Heart left ventricle (tissue), 16 donors: ENCODE measurements around the gene KRTAP10-8. TPM values are rescaled to one million over a fixed set of nuclear protein-coding genes. Genes with fewer than 3 reads are reported as not detected.

Experiments used
- ATAC-seq, 4 donors: fragments of 200-7000 bp; cut with Tn5 transposase; one replicate each; pipeline ENCODE4 v1.9.1; 2020 to 2022; ENCODE audit warnings: moderate library complexity in 4 of 4, mild to moderate bottlenecking in 3 of 4, moderate number of reproducible peaks in 1 of 4
- DNase-seq, 5 donors: peaks; one replicate each; pipeline ENCODE4 v3.0.0-alpha.2; 2020
- H3K27ac ChIP-seq, 12 donors: fragments of 200-600 bp; sonication (generic) in 4 of 12; one replicate each; pipeline versions ENCODE4 v1.5.0 to v1.8.0; 2016 to 2022; ENCODE audit warnings: mild to moderate bottlenecking in 2 of 12
- H3K27me3 ChIP-seq, 9 donors: fragments of 200-600 bp; sonication (generic) in 2 of 9; one replicate each; pipeline versions ENCODE4 v1.5.1 to v1.8.0; 2016 to 2022; ENCODE audit warnings: mild to moderate bottlenecking in 3 of 9
- H3K36me3 ChIP-seq, 9 donors: fragments of 200-600 bp; sonication (generic) in 2 of 9; one replicate each; pipeline versions ENCODE4 v1.5.0 to v1.8.0; 2018 to 2022; ENCODE audit warnings: mild to moderate bottlenecking in 2 of 9
- H3K4me1 ChIP-seq, 12 donors: fragments of 200-600 bp; sonication (generic) in 4 of 12; one replicate each; pipeline versions ENCODE4 v1.5.0 to v1.8.0; 2016 to 2022; ENCODE audit warnings: mild to moderate bottlenecking in 3 of 12
- H3K4me3 ChIP-seq, 12 donors: fragments of 200-600 bp; sonication (generic) in 4 of 12; one replicate each; pipeline versions ENCODE4 v1.5.0 to v1.8.0; 2017 to 2022; ENCODE audit warnings: mild to moderate bottlenecking in 9 of 12, moderate library complexity in 4 of 12
- H3K9me3 ChIP-seq, 12 donors: fragments of 200-600 bp; sonication (generic) in 4 of 12; one replicate each; pipeline versions ENCODE4 v1.5.0 to v1.8.0; 2016 to 2022; ENCODE audit warnings: mild to moderate bottlenecking in 1 of 12
- POLR2A ChIP-seq, 2 donors: fragments of 450-650 bp; IDR thresholded peaks; one replicate each; pipeline ENCODE4 v1.6.1; 2017; ENCODE audit warnings: antibody characterized with exemption in 2 of 2, mild to moderate bottlenecking in 2 of 2, moderate library complexity in 2 of 2
- WGBS, 4 donors: extraction: QIAGEN DNeasy Blood & Tissue Kit in 2 of 4; methylation state at CpG; one replicate each; pipeline versions ENCODE4 v1.1.5 to v1.1.7; 2013 to 2018; 5-methylcytosine and 5-hydroxymethylcytosine counted together
- intact Hi-C, 10 donors: fragments of 100-400 bp; cut with DNase I; formaldehyde crosslinking; loops; one replicate each; pipeline versions ENCODE4 v1.11.1 to v1.14.2; 2022
- polyA plus RNA-seq, 2 donors: library from polyadenylated mRNA; stranded (reverse); fragments of 200-250 nt; gene quantifications; one replicate each; pipeline ENCODE4 v1.2.3, GENCODE V29; 2013
- total RNA-seq, 9 donors: library from RNA; depleted of rRNA in 2 of 9; stranded (reverse); fragments of >200 nt in 2 of 9; fragmentation: NEBNext Ultra II Directional in 3 of 9; extraction: Animal tissue kit (Norgen Biotek cat#: 25700) in 3 of 9; gene quantifications; one replicate each; pipeline versions ENCODE4 v1.1.0 to v1.2.4, GENCODE V29; 2016 to 2023
- TF ChIP-seq, protein P1 (sequence below), 12 donors: fragments of 200-600 bp; sonication (generic) in 4 of 12; IDR thresholded peaks; one replicate each; pipeline versions ENCODE4 v1.5.0 to v1.8.0; 2018 to 2022; ENCODE audit warnings: antibody characterized with exemption in 12 of 12, mild to moderate bottlenecking in 5 of 12
- donor health status: ischemic (EF 13 %, LVEDD 7.1; RV severe dilation, severe dysfunction).
- donor health status: healthy with polysubstance abuse.
- donor health status: DM: no; HTN: yes; CAD: no.
- donor health status: DM: no; HTN: no; CAD: no.
- donor health status: ischemic (EF 25% LVEDD 6.9; RV normal size, moderate dysfunction).
- donor health status: ischemic (EF 25% LVEDD 5.7; RV mildly dilated, moderate dysfunction).
- donor health status: healthy.
- donor health status: DM: yes; HTN: yes; CAD: no.
- donor health status: ischemic (EF 35%, LVEDD 5.7; RV mildly dilated, moderate dysfunction).
- donor health status: nonischemic (EF 11% LVEDD 7.7; RV severe dilation, severe dysfunction).
- donor health status: DM: yes; HTN: yes; CAD: no.
- donor health status: PGD.
- donor health status: ischemic (EF 29% LVEDD 5.4; RV normal size, mild dysfunction).
- donor health status: nonischemic (EF 23%, LVEDD 6.1; RV moderate dilation, normal function).

Gene KRTAP10-8
- total and polyA plus RNA-seq, 11 donors, result not detected

DNA sequence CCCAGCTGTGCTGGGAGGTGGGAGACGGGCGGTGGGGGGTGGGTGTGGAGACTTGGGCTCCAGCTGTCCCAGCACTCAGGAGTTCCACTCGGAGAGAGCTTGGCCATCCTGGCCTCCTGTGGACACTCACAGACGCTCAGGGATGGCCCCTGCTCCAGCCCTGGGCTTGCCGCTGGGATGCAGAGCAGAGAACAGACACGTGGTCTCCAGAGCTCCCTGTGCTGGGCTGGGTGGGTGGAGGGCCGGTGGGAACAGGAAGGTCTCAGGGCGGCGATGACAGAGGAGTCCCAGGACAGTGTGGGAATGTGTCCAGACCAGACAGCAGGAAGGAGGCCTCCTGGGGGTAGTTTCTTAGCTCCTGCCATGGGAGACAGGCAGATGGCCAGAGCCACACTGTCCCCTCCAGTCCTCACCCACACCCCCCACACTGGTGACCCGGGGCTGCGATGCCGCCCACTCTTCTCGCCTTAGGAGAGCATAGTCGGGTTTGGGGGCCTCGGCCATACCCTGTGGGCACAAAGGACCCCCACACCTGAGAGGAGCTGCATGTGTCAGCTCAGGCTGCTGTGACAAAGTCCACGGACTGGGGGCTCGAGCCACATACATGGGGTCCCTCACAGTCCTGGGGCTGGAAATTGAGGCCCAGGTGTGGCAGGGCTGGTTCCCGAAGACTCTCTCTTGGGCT is 17.0 kb downstream of the KRTAP10-8 start:
- Histone ChIP-seq H3K9me3 (peaks cover 0 to 45% (median 26%) of the 10 kb centered on the region in 12 donors), H3K4me1 (peaks cover 0 to 29% (median 0%) of the 10 kb centered on the region in 12 donors), H3K4me3 (no peak overlapping the region), H3K27me3 (peaks cover 0 to 26% (median 0%) of the 10 kb centered on the region in 9 donors), H3K36me3 (no peaks in the 10 kb centered on the region), H3K27ac (no peak overlapping the region)
- ATAC-seq (peak in 3 of 4 donors; percentile 44 to 74 (median 65)), DNase-seq (no peak)
- no peak for TF ChIP-seq POLR2A (IDR thresholded peaks at IDR 0.05)
- intact Hi-C loops, result loop anchor here in 1 of 10 donors (10.0 kb wide), 1 partner anchor 86 kb away; the partner anchor contains the start of gene TSPEAR
- 49 to 58% (median 53%) methylated on average over 13 to 18 of the region's 18 CpGs for WGBS, 4 donors

DNA sequence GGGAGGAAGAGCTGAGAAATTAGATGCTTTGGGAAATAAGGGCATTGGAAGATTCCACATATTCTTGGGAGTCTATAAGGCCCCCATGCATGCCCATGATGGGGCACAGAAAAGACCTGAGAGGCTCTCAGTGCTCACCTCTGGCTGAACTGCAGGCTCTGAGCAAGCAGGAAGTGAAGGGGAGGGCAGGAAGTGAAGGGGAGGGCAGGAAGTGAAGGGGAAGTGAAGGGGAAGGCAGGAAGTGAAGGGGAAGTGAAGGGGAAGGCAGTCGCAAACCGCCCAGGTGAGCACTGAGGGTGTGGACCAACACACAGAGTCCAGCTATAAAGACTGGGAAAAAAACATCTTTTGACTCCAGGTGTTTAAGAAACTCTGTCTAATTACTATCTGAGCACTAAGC is 18.6 kb downstream of the KRTAP10-8 start:
- H3K9me3 ChIP-seq, result peaks cover 0 to 36% (median 21%) of the 10 kb centered on the region in 12 donors
- H3K4me3 ChIP-seq, result no peak overlapping the region
- H3K27ac ChIP-seq, result no peak overlapping the region
- 59 to 78% (median 70%) methylated on average over 2 of the region's 2 CpGs for WGBS, 4 donors
- peaks cover 0 to 28% (median 0%) of the 10 kb centered on the region in 12 donors for H3K4me1 ChIP-seq
- TF ChIP-seq, protein P1, sequence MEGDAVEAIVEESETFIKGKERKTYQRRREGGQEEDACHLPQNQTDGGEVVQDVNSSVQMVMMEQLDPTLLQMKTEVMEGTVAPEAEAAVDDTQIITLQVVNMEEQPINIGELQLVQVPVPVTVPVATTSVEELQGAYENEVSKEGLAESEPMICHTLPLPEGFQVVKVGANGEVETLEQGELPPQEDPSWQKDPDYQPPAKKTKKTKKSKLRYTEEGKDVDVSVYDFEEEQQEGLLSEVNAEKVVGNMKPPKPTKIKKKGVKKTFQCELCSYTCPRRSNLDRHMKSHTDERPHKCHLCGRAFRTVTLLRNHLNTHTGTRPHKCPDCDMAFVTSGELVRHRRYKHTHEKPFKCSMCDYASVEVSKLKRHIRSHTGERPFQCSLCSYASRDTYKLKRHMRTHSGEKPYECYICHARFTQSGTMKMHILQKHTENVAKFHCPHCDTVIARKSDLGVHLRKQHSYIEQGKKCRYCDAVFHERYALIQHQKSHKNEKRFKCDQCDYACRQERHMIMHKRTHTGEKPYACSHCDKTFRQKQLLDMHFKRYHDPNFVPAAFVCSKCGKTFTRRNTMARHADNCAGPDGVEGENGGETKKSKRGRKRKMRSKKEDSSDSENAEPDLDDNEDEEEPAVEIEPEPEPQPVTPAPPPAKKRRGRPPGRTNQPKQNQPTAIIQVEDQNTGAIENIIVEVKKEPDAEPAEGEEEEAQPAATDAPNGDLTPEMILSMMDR (IDR thresholded peaks at IDR 0.05), result no peak
- TF ChIP-seq POLR2A (IDR thresholded peaks at IDR 0.05), result no peak
- no peaks in the 10 kb centered on the region for H3K36me3 ChIP-seq
- intact Hi-C loops, result no loop called here
- ATAC-seq (no peak), DNase-seq (no peak)
- peaks cover 0 to 26% (median 0%) of the 10 kb centered on the region in 9 donors for H3K27me3 ChIP-seq

DNA sequence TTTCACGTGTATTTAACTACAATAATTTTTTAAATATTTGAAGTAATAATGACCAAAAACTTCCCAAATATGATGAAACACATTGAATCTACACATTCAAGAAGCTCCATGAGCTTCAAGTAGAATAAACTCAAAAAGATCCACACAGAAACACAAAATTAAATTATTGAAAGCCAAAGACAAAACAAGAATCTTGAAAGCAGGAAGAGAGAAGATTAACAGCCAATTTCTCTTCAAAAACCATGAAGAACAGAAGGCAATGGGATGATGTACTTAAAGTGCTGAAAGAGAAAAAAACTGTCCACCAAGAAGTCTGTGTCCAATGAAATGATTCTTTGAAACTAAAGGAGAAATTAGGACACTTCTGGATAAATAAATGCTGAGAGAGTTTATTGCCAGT is 20.2 kb downstream of the KRTAP10-8 start:
- peaks cover 0 to 14% (median 0%) of the 10 kb centered on the region in 12 donors for H3K4me1 ChIP-seq
- no peak overlapping the region for H3K4me3 ChIP-seq
- H3K27ac ChIP-seq, result no peak overlapping the region
- H3K9me3 ChIP-seq, result peaks cover 0 to 36% (median 21%) of the 10 kb centered on the region in 12 donors
- TF ChIP-seq POLR2A (IDR thresholded peaks at IDR 0.05), result no peak
- TF ChIP-seq, protein P1 (IDR thresholded peaks at IDR 0.05), result no peak
- H3K27me3 ChIP-seq, result peaks cover 0 to 27% (median 0%) of the 10 kb centered on the region in 9 donors
- DNase-seq (no peak), ATAC-seq (no peak)
- no peaks in the 10 kb centered on the region for H3K36me3 ChIP-seq
- WGBS, 4 donors, result 89 to 95% (median 93%) methylated on average over 1 of the region's 1 CpG
- intact Hi-C loops, result no loop called here

DNA sequence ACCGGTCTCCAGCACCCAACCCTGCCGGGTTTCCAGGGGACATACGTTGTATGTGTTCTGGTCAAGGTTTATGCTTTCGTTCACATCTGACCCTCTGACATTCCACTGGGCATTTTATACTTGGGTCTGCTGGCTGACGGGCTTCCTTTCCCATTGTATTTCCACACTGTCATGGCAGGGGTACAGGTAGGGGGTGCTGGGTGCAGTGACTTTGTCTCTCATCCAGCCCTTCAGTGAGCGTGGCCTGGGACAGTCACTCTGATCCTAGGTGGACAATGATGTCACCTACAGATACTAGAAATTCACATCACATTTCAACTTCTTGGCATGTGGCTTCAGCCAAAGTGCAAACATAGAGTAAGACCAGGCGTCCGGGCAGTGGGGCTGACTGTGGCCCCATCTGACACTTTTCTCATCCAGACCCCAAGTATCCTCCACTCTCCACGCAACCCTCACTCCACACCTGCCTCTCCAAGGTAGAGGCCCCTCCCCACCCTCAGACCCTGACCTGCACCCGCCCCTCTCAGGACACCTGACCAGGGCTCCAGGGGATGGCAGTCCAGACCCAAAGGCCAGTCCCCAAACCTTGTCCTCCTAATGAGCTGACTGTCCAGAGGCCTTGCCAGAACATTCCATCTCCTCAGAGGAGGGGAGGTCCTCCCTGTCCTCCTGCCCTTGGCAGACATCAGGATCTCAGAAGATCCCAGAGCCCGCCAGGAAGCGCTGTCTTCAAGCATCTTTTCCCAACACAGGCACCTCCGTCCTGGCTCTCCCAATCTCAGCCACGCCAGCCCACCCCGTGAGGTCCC is 24.5 kb downstream of the KRTAP10-8 start:
- DNase-seq (no peak), ATAC-seq (peak in 2 of 4 donors; percentile 10 to 27)
- peaks cover 0 to 32% (median 13%) of the 10 kb centered on the region in 12 donors for H3K9me3 ChIP-seq
- no peak overlapping the region for H3K27ac ChIP-seq
- peaks cover 0 to 21% (median 0%) of the 10 kb centered on the region in 9 donors for H3K27me3 ChIP-seq
- TF ChIP-seq, protein P1 (IDR thresholded peaks at IDR 0.05), result no peak
- no peak for TF ChIP-seq POLR2A (IDR thresholded peaks at IDR 0.05)
- no peaks in the 10 kb centered on the region for H3K36me3 ChIP-seq
- intact Hi-C loops, result no loop called here
- WGBS, 4 donors, result 76 to 86% (median 83%) methylated on average over 15 of the region's 15 CpGs
- no peak overlapping the region for H3K4me3 ChIP-seq
- H3K4me1 ChIP-seq, result no peaks in the 10 kb centered on the region
